ENCODE results near the gene DENND1B.
A peak's percentile ranks its signal among the peaks of the same experiment; 100 is the strongest.
"Not testable (repeated sequence)": the region's sequence is repeated elsewhere in the genome, so short reads cannot be mapped to it uniquely, and the experiment has no call there.

DENND1B gene

DNA sequence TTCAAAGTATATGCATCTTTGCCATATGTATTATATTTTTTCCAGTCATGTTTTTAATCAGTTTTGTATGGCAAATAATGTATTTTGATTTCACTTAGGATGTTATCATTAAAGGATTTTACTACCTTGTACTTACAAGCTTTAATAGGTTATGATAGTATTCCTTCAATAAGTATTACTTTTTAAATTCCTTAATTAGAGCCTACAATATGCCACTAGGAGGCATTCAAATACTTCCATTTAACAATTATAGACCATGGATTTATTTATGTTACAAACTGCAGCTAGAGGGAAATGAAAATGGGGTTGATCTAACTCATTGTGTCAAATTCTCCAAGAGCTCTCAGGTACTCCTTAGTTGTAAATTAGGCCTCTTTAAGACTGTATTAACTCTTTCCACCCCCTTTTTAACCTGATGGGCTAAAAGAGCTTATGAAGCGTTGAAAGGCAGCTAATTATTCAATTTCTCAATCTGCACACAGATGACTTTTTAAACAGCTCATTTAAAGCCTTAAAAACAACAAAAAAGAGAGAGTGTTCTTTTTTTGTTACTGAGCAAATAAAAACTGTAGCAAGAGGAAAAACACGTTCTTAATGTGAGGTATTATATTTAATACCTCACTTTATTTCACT lies 156.2 kb downstream of the DENND1B start:
- DNase-seq, result no peak

DNA sequence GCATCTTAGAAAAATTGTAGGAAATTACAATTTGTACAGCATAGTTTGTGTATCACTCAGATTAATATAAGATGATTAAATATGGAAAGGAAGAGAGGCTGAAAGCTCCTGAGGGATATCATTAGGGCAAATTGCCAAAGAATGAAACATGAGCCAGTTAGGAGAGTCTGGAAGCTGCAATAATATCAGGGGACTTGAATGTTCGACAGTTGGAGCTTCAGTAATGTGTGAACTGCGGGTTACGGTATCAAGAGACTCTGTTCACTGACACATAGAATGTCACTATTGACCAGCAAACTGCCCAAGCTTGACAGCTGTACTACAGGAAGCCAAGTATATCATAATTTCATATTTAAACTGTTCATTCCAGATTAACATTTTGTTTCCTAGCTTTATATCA lies 157.2 kb downstream of the DENND1B start:
- no peak for DNase-seq

DNA sequence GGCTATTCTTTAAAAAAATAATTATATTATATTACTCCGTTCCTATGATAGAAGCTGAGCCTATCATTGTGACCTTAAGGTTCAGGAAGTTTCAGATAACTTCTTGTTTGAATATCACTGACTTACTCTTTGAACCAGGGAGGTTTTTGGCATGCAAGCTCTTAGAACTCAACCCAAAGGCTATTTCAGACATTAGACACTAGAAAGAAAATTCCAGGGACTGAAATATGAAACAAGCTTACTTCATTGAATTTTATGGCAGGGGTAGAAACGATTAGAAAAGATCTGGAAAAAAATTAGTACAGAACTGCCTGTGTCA lies 159.6 kb downstream of the DENND1B start:
- no peak for DNase-seq

DNA sequence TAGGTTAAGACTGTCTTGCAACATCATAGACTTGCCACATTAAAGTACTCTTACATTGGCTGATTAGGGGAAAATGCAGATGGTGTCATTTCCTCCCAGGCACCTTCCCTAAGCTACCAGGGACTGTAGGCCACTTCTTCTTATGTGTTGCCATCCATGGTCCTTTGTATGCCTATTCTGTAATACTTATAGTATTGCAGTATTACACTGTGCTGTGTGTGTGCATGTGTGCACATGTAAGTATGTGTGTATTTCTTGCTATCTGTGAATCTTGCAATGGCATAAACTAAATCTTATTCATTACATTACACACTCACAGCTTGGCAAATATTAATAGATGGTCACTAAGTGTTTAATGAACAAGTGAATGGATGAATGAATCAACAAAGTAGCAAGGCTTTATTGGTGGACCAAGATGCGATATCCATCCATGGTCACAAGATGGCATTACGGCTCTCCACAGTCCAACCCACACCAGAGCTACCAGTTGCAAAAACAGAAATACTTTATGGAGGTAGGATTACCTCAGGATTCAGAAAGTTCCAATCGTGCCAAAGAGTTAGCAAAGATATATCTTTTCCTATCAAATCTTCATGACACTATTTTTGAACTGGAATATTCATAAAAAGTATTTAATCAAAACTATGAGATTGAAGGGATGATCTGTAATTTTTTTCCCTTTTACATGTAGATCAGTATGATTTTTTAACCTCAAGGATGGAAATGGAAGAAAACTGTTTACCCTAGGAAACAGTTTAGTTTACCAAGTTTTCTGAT lies 160.2 kb downstream of the DENND1B start:
- peak; percentile 37 for DNase-seq

DNA sequence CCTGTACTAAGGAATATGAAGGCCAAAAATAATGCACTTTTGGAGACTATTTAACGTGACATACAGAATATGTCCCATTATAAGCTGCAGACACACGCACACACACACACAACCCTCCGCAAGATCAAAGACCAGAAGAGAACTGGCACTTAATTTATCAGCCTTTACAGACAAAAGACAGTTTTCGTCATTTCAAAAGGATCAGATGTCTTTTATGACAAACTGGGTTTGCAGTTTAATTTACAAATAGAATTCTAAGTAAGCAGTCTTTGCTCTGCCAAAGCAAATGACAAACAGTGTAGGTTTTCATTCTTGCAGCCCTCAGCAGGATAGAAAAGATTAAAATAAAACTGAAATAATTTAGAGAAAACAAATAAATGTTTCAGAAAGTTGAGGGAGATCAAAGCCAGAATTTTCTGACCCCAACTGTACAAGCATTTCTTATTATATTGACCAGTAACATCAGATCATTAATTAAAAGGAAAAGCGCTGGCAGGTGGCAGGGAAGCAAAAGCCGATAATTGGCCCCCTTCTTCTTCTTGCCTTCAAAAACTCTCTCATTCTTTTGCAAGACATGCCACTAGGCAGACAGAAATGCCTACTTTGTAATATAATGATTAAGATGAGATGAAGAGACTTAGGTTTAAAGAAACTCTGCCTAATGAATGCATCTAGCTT lies 169.0 kb downstream of the DENND1B start:
- no peak for DNase-seq

DNA sequence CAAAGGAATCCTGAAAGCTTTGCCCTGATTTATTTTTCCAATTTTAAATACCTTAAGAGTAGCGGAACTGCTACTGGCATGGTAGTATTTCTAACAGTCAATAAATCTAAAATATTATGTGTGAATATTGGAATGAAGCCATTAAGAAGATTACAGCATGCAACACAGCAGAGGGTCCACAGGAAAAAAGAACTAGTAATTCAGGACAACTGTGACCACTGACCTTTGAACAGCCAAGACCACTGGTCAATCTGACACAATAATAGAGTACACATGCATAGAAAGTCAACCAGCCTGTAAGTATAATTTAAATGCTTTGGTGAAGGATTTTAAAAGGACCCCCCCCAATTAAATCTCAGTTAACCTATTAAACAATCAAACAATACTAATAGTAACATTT lies 171.0 kb downstream of the DENND1B start:
- DNase-seq, result no peak

DNA sequence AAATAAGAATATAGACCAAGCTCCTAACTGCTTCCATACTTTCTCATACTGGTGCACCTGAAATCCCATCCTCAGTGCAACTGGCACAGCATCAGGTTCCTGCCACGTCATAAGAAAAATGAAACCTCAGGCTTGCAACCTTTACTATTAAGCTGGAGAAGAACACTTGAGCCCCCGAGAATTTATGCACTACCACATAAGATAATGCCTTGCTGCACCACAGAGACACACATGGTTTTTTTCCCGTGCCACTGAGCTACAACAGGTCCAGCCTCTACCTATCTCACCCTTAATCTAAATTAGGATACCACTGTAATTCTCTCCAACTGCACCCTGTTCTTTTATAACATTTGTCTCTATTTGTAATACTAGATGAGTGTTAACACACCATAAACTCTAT lies 174.5 kb downstream of the DENND1B start:
- no peak for DNase-seq

DNA sequence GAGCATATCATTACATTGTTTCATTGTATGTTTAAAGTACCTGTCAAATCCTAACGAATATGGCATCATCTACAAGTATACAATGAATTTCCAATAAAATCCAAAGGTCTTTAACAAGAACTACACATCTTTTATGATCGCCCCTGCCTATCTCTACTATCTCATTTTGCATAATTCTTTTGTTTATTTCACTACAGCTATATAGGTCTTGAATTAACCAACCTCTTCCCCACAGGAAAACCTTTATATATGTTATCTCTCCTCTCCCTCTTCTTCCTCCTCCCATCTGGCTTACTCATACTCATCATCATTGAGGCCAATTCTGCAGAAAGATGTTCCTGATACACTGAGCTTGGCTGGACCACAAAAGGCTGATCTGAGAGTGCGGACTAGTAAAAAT lies 175.5 kb downstream of the DENND1B start:
- DNase-seq, result no peak

DNA sequence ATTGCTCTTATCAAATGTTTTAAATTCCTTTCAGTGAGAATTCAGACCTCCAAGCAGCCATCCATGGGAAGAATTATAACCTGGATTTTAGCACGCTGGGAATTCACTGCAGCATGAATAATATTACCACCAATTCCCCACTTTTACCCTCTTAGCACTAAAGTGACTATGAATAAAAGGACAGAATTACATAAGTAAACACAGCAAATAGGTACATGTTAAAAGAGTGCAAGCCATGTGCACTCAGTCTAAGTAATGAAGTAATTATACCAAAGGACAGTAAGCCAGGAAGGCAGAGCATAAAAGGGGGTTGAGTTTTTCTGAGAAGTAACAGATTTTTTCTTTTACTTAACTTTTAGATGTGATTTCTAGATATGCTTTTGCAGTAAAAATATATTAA lies 176.3 kb downstream of the DENND1B start:
- no peak for DNase-seq

DNA sequence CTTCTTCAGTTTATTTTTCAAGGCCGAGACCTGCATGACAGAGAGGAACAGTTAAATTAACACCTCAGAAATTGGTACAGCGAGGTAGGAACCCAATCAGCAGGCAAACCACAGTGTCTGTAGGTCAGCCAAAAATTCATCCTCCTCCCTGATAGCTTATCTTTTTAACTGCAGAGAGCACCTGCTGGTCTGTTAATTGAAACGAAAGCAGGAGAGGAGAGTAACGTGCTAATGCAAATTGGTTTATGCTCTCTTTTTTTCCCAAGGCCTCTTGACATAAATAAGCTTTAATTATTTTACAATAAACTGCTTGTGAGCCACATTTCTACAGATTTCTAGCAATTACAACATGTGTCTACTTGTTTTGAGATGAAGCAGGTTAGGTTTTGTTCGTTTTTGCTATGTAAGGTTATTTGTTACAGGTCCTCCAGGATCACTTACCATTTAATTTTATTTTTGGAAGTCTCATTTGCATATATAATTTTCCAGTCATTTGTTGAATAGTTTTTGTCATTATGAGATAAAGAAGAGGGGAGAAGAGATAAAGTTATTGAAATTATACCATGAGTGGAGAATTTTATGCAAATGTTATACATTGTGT lies 179.9 kb downstream of the DENND1B start:
- no peak for DNase-seq

DNA sequence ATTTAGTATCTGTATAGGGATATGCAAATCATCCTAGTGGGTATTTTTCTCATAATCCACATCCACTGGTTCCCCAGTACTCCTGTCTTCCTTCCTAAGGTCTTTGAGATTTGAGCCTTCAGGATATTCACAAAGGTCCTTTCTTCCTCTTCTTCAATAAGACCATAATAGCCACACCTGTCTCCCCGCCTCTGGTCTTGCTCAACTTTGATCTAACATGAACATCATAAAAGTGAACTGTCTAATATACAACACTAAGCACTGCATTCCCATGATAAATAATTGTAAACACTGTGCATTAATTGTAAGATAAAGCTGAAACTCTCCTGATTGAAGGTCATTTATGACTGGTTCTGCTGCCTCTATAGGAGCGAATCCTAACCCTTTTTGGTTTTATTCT lies 184.6 kb downstream of the DENND1B start:
- no peak for DNase-seq

DNA sequence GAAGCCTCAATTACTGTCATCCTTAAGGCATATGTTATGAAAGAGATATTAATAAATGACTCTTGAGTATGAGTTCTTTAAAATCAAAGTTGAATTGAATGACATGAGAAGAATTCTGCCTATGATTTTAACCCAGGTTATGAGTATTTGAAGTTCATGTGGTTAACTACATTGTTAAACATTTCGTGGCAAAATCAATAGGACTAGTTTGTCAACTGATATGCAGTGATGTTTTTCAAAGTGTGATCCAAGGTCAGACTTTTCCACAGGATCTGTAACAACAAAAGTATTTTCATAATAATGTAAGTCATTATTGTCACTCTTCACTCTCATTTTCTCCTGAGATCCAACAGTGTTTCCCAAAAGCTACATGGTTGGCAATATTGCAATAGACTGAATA lies 189.5 kb downstream of the DENND1B start:
- DNase-seq, result no peak

DNA sequence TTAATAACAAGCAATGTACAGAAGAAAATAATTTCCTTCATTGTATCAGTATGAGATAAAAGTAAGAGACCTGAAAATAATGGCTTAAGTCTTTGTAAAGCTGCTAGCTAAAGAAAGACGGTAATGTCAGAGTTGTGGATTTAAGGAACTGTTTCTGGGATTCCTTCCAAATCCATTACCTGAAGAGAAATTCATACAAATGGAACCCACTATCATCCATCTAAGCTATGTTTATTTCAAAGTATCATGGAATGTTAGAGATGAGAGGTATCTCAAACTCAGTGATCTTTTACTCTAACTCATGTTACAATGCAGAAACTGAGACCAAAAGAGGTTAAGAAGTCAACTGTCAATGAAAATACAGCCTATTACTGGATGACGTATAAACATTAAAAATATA lies 197.7 kb downstream of the DENND1B start:
- DNase-seq, result no peak

DNA sequence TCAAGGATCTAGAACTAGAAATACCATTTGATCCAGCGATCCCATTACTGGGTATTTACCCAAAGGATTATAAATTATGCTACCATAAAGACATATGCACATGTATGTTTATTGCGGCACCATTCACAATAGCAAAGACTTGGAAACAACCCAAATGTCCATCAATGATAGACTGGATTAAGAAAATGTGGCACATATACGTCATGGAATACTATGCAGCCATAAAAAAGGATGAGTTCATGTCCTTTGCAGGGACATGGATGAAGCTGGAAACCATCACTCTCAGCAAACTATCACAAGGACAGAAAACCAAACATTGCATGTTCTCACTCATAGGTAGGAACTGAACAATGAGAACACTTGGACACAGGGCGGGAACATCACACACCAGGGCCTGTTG lies 199.7 kb downstream of the DENND1B start:
- DNase-seq, result not testable (repeated sequence)

DNA sequence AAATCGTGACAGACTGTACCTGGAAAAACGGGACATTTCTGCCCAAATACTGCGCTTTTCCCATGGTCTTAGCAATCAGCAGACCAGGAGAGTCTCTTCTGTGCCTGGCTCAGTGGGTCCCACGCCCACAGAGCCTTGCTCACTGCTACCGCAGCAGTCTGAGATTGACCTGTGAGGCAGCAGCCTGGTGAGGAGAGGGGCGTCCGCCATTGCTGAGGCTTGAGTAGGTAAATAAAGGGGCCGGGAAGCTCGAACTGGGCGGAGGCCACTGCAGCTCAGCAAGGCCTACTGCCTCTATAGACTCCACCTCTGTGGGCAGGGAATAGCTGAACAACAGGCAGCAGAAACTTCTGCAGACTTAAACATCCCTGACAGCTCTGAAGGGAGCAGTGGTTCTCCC lies 203.1 kb downstream of the DENND1B start:
- no peak for DNase-seq

DNA sequence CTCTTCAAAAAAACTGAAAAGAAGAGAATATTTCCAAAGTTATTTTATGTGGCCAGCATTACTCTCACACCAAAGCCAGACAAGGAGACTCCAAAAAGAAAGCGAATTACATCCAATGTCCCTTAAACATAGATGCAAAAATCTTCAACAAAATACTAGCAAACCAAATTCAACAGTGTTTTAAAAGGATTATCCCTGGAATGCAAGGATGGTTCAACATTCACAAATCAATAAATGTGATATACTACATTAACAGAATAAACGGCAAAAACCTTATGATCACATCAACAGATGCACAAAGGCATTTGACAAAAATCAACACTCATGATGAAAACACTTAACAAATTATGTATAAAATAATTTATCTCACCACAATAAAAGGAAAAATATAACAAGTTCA lies 207.8 kb downstream of the DENND1B start:
- no peak for DNase-seq

DNA sequence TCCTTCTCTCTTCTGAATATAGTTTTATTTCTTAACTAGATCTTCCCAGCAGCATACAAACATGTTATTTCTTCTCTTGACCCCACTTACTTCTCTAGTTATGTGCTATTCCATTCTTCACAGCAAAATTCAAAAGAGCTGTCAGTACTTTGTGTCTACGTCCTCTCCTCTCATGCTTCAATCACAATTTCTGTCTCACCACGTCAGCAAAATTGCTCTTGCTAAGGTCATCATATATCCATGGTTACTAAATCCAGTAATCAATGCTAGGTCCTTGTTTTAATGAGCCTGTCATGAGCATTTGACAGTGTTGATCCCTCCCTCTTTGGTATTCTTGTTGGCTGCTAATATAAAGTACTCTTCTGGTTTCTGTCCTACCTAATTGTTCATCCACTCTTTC lies 214.2 kb downstream of the DENND1B start:
- no peak for DNase-seq

DNA sequence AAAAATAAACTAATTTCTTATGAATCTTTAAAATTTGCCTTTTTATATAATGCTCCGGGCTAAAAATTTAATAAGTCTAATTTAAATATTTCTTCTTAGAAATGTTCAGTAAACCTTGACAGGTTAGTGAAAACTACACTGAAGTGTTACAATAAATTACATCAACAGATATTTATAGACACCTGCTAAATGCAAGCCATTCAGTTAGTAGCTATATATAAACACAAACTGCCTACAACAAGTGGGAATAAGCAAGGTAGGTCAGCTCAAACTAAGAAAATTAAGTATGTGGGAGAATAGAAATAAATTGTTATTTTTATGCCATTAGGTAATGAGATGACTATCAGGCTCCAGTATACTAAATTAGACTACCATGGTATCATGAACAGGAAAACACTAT lies 215.6 kb downstream of the DENND1B start:
- no peak for DNase-seq

DNA sequence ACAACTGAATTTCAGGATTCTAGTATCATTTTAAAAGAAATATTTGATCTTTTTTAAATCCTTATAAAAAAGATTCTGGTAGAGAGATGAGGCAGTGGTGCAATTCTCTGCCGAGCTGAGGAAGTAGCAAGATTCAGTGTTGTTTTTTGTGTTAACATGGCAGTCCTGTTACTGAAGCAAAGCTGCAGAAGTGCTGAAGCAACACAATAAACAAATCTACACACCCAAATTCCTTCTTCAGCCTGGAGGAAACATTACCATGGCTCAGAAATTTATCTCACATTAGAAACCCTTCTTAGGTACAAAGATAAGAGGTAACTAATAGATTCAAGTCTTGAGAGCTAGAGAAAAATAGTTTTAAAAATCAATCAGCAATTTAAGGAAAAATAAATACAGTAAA lies 216.0 kb downstream of the DENND1B start:
- DNase-seq, result no peak

DNA sequence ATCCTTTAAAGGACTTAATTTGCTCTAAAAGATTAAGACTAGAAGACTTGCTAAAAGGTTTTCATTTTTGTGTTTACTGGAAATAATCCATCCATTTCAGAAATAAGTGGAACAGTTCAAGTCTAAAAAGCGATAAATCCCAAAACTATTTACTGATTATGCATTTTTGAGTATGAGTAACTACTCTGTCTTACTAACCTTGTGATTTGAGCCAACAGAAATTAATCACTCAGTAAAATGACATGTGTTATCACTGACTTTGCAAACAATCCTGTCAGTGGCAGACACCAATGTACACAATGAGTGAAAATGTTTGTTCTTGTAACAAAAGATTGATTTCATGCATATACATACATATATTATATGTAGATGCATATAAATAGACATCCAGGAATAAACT lies 218.0 kb downstream of the DENND1B start:
- no peak for DNase-seq

DNA sequence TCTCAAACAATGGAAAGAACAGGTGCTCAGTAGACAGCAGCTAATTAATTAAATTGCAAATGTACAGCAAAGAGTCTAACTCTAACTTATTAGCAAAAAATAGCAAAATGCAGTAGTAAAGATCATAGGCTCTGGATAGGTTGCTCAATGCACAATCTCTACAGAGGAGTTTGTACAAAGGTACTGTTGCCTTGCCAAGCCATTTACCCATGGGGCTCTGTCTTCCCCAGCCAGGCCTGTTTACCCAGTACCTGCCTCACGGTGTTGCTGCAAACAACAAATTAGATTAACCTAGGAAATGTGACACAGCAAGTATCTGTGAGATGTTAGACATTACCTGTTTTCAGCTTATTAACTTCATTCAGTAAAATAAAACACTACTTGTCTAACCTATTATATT lies 222.0 kb downstream of the DENND1B start:
- no peak for DNase-seq

DNA sequence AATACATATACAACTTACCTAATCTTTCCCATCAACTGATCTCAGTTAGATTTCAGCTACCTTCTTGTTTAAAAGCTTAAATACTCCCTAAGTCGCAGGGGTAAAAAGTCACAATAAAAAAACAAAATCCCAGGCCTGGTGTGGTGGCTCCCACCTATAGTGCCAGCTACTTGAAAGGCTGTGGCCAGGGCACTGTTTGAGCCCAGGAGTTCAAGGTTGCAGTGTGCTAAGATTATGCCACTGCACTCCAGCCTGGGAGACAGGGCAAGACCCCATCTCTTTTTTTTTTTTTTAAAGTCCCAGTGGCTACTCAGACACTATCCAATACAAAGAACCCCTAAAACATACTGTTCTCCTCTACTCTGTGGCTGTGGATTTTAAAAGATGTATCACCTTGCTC lies 228.3 kb downstream of the DENND1B start:
- no peak for DNase-seq

DNA sequence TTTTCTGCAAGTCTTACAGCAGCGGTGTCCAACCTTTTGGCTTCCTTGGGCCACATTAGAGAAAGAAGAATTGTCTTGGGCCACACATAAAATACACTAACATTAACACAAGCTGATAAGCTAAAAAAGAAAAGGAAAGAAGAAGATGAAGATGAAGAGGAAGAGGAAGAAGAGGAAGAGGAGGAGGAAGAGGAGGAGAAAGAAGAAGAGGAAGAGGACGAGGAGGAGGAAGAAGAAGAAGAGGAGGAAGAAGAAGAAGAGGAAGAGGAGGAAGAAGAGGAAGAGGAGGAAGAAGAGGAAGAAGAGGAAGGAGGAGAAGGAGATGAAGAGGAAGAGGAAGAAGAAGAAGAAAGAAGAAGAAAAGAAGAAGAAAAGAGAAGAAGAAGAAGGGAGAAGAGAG lies 230.7 kb downstream of the DENND1B start:
- DNase-seq, result no peak

DNA sequence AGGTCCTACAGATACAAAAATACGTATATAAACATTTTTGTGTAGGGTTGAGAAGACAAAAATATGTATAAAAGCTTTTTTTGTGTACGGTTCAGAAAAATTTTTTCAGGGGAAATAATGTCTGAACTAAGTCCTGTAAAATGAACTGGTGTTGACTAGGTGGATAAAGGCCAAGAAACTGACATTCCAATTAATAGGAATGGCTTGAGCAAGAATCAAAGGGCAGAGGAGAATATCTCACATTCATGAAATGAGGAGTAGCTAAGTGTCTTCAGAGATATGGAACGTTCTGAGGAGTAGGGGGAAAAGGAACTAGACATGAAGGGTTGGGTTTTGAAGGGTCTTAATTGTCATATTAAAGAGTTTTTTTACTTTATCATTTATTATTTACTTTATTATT lies 231.2 kb downstream of the DENND1B start:
- DNase-seq, result no peak
